H9 (cell line): ENCODE data around the gene SMAD3. TPM values are rescaled to one million over a fixed set of nuclear protein-coding genes. Genes with fewer than 3 reads are reported as not detected.

Experiments used
- DNase-seq: peaks from one replicate; pipeline ENCODE4 v3.0.0-alpha.2; 2017
- H2AFZ ChIP-seq: one replicate; pipeline ENCODE4 v1.6.1; 2013; ENCODE audit warnings: mild to moderate bottlenecking, low read length, control low read depth, moderate library complexity
- H2AK5ac ChIP-seq: 2 replicates; pipeline ENCODE4 v1.6.1; 2013; ENCODE audit warnings: low read length, control low read depth, mixed read lengths; ENCODE audit not compliant: insufficient read length
- H2BK120ac ChIP-seq: one replicate; pipeline ENCODE4 v1.6.1; 2013; ENCODE audit warnings: low read depth, mild to moderate bottlenecking, low read length, control low read depth, inconsistent platforms; ENCODE audit not compliant: poor library complexity, severe bottlenecking
- H2BK12ac ChIP-seq: 2 replicates; pipeline ENCODE4 v1.6.1; 2013; ENCODE audit warnings: low read length, control low read depth, mixed read lengths, low read depth; ENCODE audit not compliant: insufficient read length
- H2BK15ac ChIP-seq: 2 replicates; pipeline ENCODE4 v1.6.1; 2013; ENCODE audit warnings: low read depth, low read length, control low read depth
- H2BK20ac ChIP-seq: one replicate; pipeline ENCODE4 v1.6.1; 2013; ENCODE audit warnings: low read depth, mild to moderate bottlenecking, low read length, control low read depth, inconsistent platforms; ENCODE audit not compliant: poor library complexity, severe bottlenecking
- H2BK5ac ChIP-seq: 2 replicates; pipeline ENCODE4 v1.6.1; 2013; ENCODE audit warnings: low read length, control low read depth, mixed read lengths; ENCODE audit not compliant: insufficient read length
- H3K14ac ChIP-seq: 2 replicates; pipeline ENCODE4 v1.6.1; 2013; ENCODE audit warnings: low read length, control low read depth; ENCODE audit not compliant: insufficient read depth
- H3K18ac ChIP-seq: 2 replicates; pipeline ENCODE4 v1.6.1; 2013; ENCODE audit warnings: low read depth, mild to moderate bottlenecking, mixed read lengths, low read length, control low read depth; ENCODE audit not compliant: insufficient read length
- H3K23ac ChIP-seq: 2 replicates; pipeline ENCODE4 v1.6.1; 2013; ENCODE audit warnings: low read length, control low read depth, mixed read lengths, low read depth; ENCODE audit not compliant: insufficient read length
- H3K23me2 ChIP-seq: 2 replicates; pipeline ENCODE4 v1.6.1; 2013; ENCODE audit warnings: low read depth, mild to moderate bottlenecking, mixed read lengths, low read length, control low read depth; ENCODE audit not compliant: insufficient read length, poor library complexity, severe bottlenecking
- H3K27ac ChIP-seq: 2 replicates; pipeline ENCODE4 v1.5.1; 2013; ENCODE audit warnings: low read length, control low read depth, mixed read lengths, low read depth; ENCODE audit not compliant: insufficient read length
- H3K27me3 ChIP-seq: 2 replicates; pipeline ENCODE4 v1.6.1; 2013; ENCODE audit warnings: low read length, control low read depth, inconsistent platforms; ENCODE audit not compliant: insufficient read depth
- H3K4ac ChIP-seq: 2 replicates; pipeline ENCODE4 v1.6.1; 2013; ENCODE audit warnings: low read depth, mild to moderate bottlenecking, control low read depth, inconsistent platforms, low read length, moderate library complexity
- H3K4me1 ChIP-seq: 2 replicates; pipeline ENCODE4 v1.6.1; 2013; ENCODE audit warnings: low read length, control low read depth, inconsistent platforms; ENCODE audit not compliant: insufficient read depth
- H3K4me2 ChIP-seq: 2 replicates; pipeline ENCODE4 v1.6.1; 2013; ENCODE audit warnings: low read length, control low read depth, mixed read lengths; ENCODE audit not compliant: insufficient read length, insufficient read depth
- H3K56ac ChIP-seq: 2 replicates; pipeline ENCODE4 v1.6.1; 2013; ENCODE audit warnings: low read depth, mild to moderate bottlenecking, mixed read lengths, low read length, control low read depth; ENCODE audit not compliant: insufficient read length
- H3K79me1 ChIP-seq: 2 replicates; pipeline ENCODE4 v1.6.1; 2013; ENCODE audit warnings: low read depth, mild to moderate bottlenecking, moderate library complexity, low read length, control low read depth, inconsistent platforms; ENCODE audit not compliant: insufficient read depth, poor library complexity, severe bottlenecking
- H3K79me2 ChIP-seq: 2 replicates; pipeline ENCODE4 v1.6.1; 2013; ENCODE audit warnings: low read length, control low read depth, inconsistent platforms; ENCODE audit not compliant: insufficient read depth
- H3K9ac ChIP-seq: 2 replicates; pipeline ENCODE4 v1.6.1; 2013; ENCODE audit warnings: low read length, control low read depth, mixed read lengths; ENCODE audit not compliant: insufficient read length; ENCODE audit errors: extremely low read depth
- H3K9me3 ChIP-seq: one replicate; pipeline ENCODE4 v1.6.1; 2013; ENCODE audit warnings: low read depth, low read length, inconsistent platforms; ENCODE audit not compliant: control insufficient read depth
- H3T11ph ChIP-seq: one replicate; pipeline ENCODE4 v1.6.1; 2013; ENCODE audit warnings: mild to moderate bottlenecking, low read length, control low read depth, inconsistent platforms
- H4K20me1 ChIP-seq: one replicate; pipeline ENCODE4 v1.6.1; 2013; ENCODE audit not compliant: control insufficient read depth, insufficient read length, insufficient read depth
- H4K5ac ChIP-seq: 2 replicates; pipeline ENCODE4 v1.6.1; 2013; ENCODE audit warnings: low read depth, mild to moderate bottlenecking, mixed read lengths, low read length, control low read depth; ENCODE audit not compliant: insufficient read length
- H4K8ac ChIP-seq: replicated peaks from 2 replicates; pipeline ENCODE4 v1.6.1; 2013; ENCODE audit warnings: low read length, control low read depth, mixed read lengths, low read depth; ENCODE audit not compliant: insufficient read length
- H4K91ac ChIP-seq: 2 replicates; pipeline ENCODE4 v1.6.1; 2013; ENCODE audit warnings: low read depth, mild to moderate bottlenecking, moderate library complexity, mixed read lengths, low read length, control low read depth; ENCODE audit not compliant: insufficient read length
- H3K27ac Mint-ChIP-seq, 3 experiments: 2 replicates in 2 of 3; 3 replicates in 1 of 3; pipeline ENCODE4 v1.8.0; 2020 to 2021; ENCODE audit warnings: mixed read lengths in 3 of 3, mild to moderate bottlenecking in 1 of 3, moderate library complexity in 1 of 3
- H3K27me3 Mint-ChIP-seq: 2 replicates; pipeline ENCODE4 v1.8.0; 2021; ENCODE audit warnings: low read depth, mild to moderate bottlenecking, moderate library complexity, mixed read lengths
- H3K36me3 Mint-ChIP-seq, 3 experiments: 2 replicates in 2 of 3; 3 replicates in 1 of 3; pipeline ENCODE4 v1.8.0; 2020 to 2021; ENCODE audit warnings: low read depth in 3 of 3, mixed read lengths in 3 of 3; ENCODE audit not compliant: insufficient read depth in 1 of 3
- H3K4me1 Mint-ChIP-seq, 2 experiments: 2 replicates each; pipeline ENCODE4 v1.8.0; 2020; ENCODE audit warnings: mixed read lengths in 2 of 2
- H3K4me3 Mint-ChIP-seq, 2 experiments: 2 replicates in 1 of 2; 3 replicates in 1 of 2; pipeline ENCODE4 v1.8.0; 2020 to 2021; ENCODE audit warnings: mild to moderate bottlenecking in 2 of 2, mixed read lengths in 2 of 2, moderate library complexity in 1 of 2
- H3K9me3 Mint-ChIP-seq, 2 experiments: 2 replicates in 1 of 2; 3 replicates in 1 of 2; pipeline ENCODE4 v1.8.0; 2020; ENCODE audit warnings: mild to moderate bottlenecking in 2 of 2, mixed read lengths in 2 of 2, moderate library complexity in 1 of 2
- WGBS: extraction: QIAGEN DNeasy Blood & Tissue Kit; methylation state at CpG from one replicate; pipeline ENCODE4 v1.1.7; 2013; ENCODE audit warnings: missing lambda C conversion rate, low lambda C conversion rate, mixed read lengths; ENCODE audit not compliant: insufficient read length; ENCODE audit errors: extremely low coverage; 5-methylcytosine and 5-hydroxymethylcytosine counted together
- total RNA-seq: library from RNA; stranded (reverse); gene quantifications from 2 replicates; pipeline ENCODE4 v1.2.1, GENCODE V29; 2021
- TF ChIP-seq, protein P1 (sequence below): fragments of 200-600 bp; sonication (generic); conservative IDR thresholded peaks from 3 replicates; pipeline ENCODE4 v1.8.0; 2021; ENCODE audit warnings: antibody characterized with exemption, mild to moderate bottlenecking

SMAD3 gene
- total RNA-seq, 1 experiment from 2014 or later = 26.7 TPM

DNA sequence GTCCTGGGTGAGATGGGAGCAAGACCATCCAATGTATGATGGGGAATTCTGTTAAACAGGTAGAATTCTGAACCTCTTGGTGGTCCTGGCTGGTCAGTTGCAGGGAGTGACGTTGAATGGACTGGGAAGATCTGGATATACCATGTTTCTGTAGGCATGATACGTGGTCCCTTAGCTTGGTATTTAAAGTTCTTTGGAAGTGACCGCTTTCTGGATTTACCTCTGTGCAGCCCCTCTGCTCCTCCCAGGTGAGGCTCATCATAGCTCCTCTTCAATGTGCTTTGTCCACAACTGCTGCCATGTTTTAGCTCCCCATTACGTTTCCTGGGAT lies 37.2 kb downstream of the SMAD3 start:
- H3K56ac ChIP-seq = no peak overlapping the region
- H3K9me3 ChIP-seq = no peaks in the 10 kb centered on the region
- no peaks in the 10 kb centered on the region for H3K79me1 ChIP-seq
- no peak overlapping the region for H3T11ph ChIP-seq
- no peaks in the 10 kb centered on the region for H4K20me1 ChIP-seq
- H3K27ac ChIP-seq = no peak overlapping the region
- H4K8ac ChIP-seq = no peak overlapping the region
- no peaks in the 10 kb centered on the region; the same call in 1 of the 2 replicates for H3K4me1 ChIP-seq
- no peak overlapping the region for H4K5ac ChIP-seq
- no peak overlapping the region for H3K9ac ChIP-seq
- H2AK5ac ChIP-seq = no peak overlapping the region
- no peak overlapping the region for H2BK15ac ChIP-seq
- no peak overlapping the region for H3K4me2 ChIP-seq
- no peaks in the 10 kb centered on the region for H3K79me2 ChIP-seq
- H3K23me2 ChIP-seq = no peaks in the 10 kb centered on the region
- H2BK5ac ChIP-seq = no peak overlapping the region
- Mint-ChIP-seq H3K36me3 (no peaks in the 10 kb centered on the region), H3K4me1 (peaks cover 39 to 44% of the 10 kb centered on the region in 2 experiments), H3K4me3 (no peak overlapping the region), H3K27me3 (no peaks in the 10 kb centered on the region), H3K27ac (no peak overlapping the region), H3K9me3 (no peaks in the 10 kb centered on the region)
- no peak overlapping the region for H3K18ac ChIP-seq
- H3K27me3 ChIP-seq = no peaks in the 10 kb centered on the region
- no peak overlapping the region for H2AFZ ChIP-seq
- no peak for DNase-seq
- H2BK120ac ChIP-seq = no peak overlapping the region
- WGBS = no CpG with 5 or more reads among the region's 4 CpGs
- TF ChIP-seq, protein P1, sequence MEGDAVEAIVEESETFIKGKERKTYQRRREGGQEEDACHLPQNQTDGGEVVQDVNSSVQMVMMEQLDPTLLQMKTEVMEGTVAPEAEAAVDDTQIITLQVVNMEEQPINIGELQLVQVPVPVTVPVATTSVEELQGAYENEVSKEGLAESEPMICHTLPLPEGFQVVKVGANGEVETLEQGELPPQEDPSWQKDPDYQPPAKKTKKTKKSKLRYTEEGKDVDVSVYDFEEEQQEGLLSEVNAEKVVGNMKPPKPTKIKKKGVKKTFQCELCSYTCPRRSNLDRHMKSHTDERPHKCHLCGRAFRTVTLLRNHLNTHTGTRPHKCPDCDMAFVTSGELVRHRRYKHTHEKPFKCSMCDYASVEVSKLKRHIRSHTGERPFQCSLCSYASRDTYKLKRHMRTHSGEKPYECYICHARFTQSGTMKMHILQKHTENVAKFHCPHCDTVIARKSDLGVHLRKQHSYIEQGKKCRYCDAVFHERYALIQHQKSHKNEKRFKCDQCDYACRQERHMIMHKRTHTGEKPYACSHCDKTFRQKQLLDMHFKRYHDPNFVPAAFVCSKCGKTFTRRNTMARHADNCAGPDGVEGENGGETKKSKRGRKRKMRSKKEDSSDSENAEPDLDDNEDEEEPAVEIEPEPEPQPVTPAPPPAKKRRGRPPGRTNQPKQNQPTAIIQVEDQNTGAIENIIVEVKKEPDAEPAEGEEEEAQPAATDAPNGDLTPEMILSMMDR = no peak
- no peak overlapping the region for H3K23ac ChIP-seq
- H2BK12ac ChIP-seq = no peak overlapping the region
- no peak overlapping the region for H2BK20ac ChIP-seq
- H3K14ac ChIP-seq = no peak overlapping the region
- no peak overlapping the region for H4K91ac ChIP-seq
- H3K4ac ChIP-seq = no peak overlapping the region
